ENCODE results near the gene ZFAND6.

ZFAND6 gene

GRCh38 chr15:80105595-80105994, 46.1 kb downstream of the ZFAND6 start:
- TF ChIP-seq EZH2phosphoT487 (IDR thresholded peaks at IDR 0.05; ENCODE audit: borderline replicate concordance) = no peak
- TF ChIP-seq CTCF (conservative IDR thresholded peaks at IDR 0.05; ENCODE audit: low read length) = no peak
- no peak overlapping the region for H3K4me2 ChIP-seq (ENCODE audit: low read depth, low read length, poor library complexity, severe bottlenecking)

GRCh38 chr15:80106051-80106450, 46.6 kb downstream of the ZFAND6 start:
- Histone ChIP-seq H4K20me1 (ENCODE audit: insufficient read depth, low read length, poor library complexity, severe bottlenecking) (peaks cover 72% of the 10 kb centered on the region), H3K9me2 (replicated peaks; ENCODE audit: low read depth, low read length) (no peaks in the 10 kb centered on the region), H3K79me2 (ENCODE audit: insufficient read depth, low read length) (peaks cover 90% of the 10 kb centered on the region), H3K4me3 (ENCODE audit: low read length, poor library complexity, severe bottlenecking) (no peak overlapping the region), H3K4me1 (ENCODE audit: insufficient read depth, low read length, poor library complexity, severe bottlenecking) (peaks cover 31% of the 10 kb centered on the region), H3F3A (ENCODE audit: low read depth) (0 out of 2 replicates have a peak, but pooled peaks cover 3% of the 10 kb centered on the region), H3K4me2 (ENCODE audit: low read depth, low read length, poor library complexity, severe bottlenecking) (no peak overlapping the region), H2AFZ (ENCODE audit: low read length) (no peak overlapping the region), H3K27me3 (ENCODE audit: insufficient read depth, low read length, poor library complexity, severe bottlenecking) (no peaks in the 10 kb centered on the region), H3K36me3 (ENCODE audit: insufficient read depth, low read length) (peaks cover 8% of the 10 kb centered on the region; the same call in 1 of the 2 replicates), H3K9me3 (ENCODE audit: insufficient read depth, low read depth, low read length) (no peaks in the 10 kb centered on the region), H3K9ac (ENCODE audit: low read depth, low read length, poor library complexity, severe bottlenecking) (no peak overlapping the region)
- TF ChIP-seq CTCF (conservative IDR thresholded peaks at IDR 0.05; ENCODE audit: low read length) = no peak

More at GRCh38 chr15:80105595-80105994, 46.1 kb downstream of the ZFAND6 start:
- H3K4me1 ChIP-seq (ENCODE audit: insufficient read depth, low read length, poor library complexity, severe bottlenecking) = peaks cover 31% of the 10 kb centered on the region
- no peaks in the 10 kb centered on the region for H3K9me3 ChIP-seq (ENCODE audit: insufficient read depth, low read depth, low read length)
- H3K79me2 ChIP-seq (ENCODE audit: insufficient read depth, low read length) = peaks cover 94% of the 10 kb centered on the region
- no peak overlapping the region for H2AFZ ChIP-seq (ENCODE audit: low read length)
- H3K9ac ChIP-seq (ENCODE audit: low read depth, low read length, poor library complexity, severe bottlenecking) = no peak overlapping the region
- H3K9me2 ChIP-seq (replicated peaks; ENCODE audit: low read depth, low read length) = no peaks in the 10 kb centered on the region
- no peak overlapping the region for H3K4me3 ChIP-seq (ENCODE audit: low read length, poor library complexity, severe bottlenecking)
- H3K36me3 ChIP-seq (ENCODE audit: insufficient read depth, low read length) = peaks cover 11% of the 10 kb centered on the region; the same call in 1 of the 2 replicates
- H3F3A ChIP-seq (ENCODE audit: low read depth) = 0 out of 2 replicates have a peak, but pooled peaks cover 3% of the 10 kb centered on the region
- H3K27me3 ChIP-seq (ENCODE audit: insufficient read depth, low read length, poor library complexity, severe bottlenecking) = no peaks in the 10 kb centered on the region
- peaks cover 72% of the 10 kb centered on the region for H4K20me1 ChIP-seq (ENCODE audit: insufficient read depth, low read length, poor library complexity, severe bottlenecking)

- peaks cover 75% of the 10 kb centered on the region for H4K20me1 ChIP-seq (ENCODE audit: insufficient read depth, low read length, poor library complexity, severe bottlenecking)
- peaks cover 30% of the 10 kb centered on the region for H3K4me1 ChIP-seq (ENCODE audit: insufficient read depth, low read length, poor library complexity, severe bottlenecking)
- no peaks in the 10 kb centered on the region for H3K9me2 ChIP-seq (replicated peaks; ENCODE audit: low read depth, low read length)
- H3K36me3 ChIP-seq (ENCODE audit: insufficient read depth, low read length) = peaks cover 8% of the 10 kb centered on the region; the same call in 1 of the 2 replicates
- no peak overlapping the region for H3K4me3 ChIP-seq (ENCODE audit: low read length, poor library complexity, severe bottlenecking)
- no peak overlapping the region for H3K4me2 ChIP-seq (ENCODE audit: low read depth, low read length, poor library complexity, severe bottlenecking)
- H3K27me3 ChIP-seq (ENCODE audit: insufficient read depth, low read length, poor library complexity, severe bottlenecking) = no peaks in the 10 kb centered on the region
- no peak overlapping the region for H3K9ac ChIP-seq (ENCODE audit: low read depth, low read length, poor library complexity, severe bottlenecking)
- H3K9me3 ChIP-seq (ENCODE audit: insufficient read depth, low read depth, low read length) = no peaks in the 10 kb centered on the region
- no peak overlapping the region for H2AFZ ChIP-seq (ENCODE audit: low read length)
- peaks cover 92% of the 10 kb centered on the region for H3K79me2 ChIP-seq (ENCODE audit: insufficient read depth, low read length)
- TF ChIP-seq EZH2phosphoT487 (IDR thresholded peaks at IDR 0.05; ENCODE audit: borderline replicate concordance) (no peak), CTCF (conservative IDR thresholded peaks at IDR 0.05; ENCODE audit: low read length) (no peak)
- H3F3A ChIP-seq (ENCODE audit: low read depth) = 0 out of 2 replicates have a peak, but pooled peaks cover 3% of the 10 kb centered on the region
These were observed 47.7 kb downstream of the ZFAND6 start for GRCh38 chr15:80107204-80107603.
